GM15510 (cell line): ENCODE data around the gene PXMP4.
A peak's percentile ranks its signal among the peaks of the same experiment; 100 is the strongest.

Source experiments
- POLR2A ChIP-seq: IDR thresholded peaks from 3 replicates; pipeline ENCODE4 v1.6.1; 2011; ENCODE audit warnings: borderline replicate concordance; ENCODE audit not compliant: insufficient read length; ENCODE audit errors: extremely low read depth

PXMP4 gene

DNA sequence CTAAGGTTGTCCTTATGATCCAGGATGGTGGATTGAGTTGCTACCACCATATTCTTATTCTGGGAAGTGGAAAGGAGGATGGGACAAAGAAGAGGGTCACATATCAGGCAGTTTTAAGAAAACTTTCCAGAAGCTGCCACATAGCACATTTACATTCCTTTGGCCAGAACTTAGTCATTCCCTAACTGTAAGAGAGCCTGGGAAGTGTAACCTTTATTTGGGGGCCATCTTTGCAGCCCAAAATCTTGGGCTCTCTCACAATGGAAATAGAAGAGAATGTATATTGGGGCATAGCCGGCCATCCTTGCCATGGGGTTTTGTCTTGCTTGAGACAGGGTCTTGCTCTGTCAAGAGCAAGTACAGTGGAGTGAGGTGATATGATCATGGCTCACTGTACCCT is 20.1 kb upstream of the PXMP4 start:
- no peak for TF ChIP-seq POLR2A

DNA sequence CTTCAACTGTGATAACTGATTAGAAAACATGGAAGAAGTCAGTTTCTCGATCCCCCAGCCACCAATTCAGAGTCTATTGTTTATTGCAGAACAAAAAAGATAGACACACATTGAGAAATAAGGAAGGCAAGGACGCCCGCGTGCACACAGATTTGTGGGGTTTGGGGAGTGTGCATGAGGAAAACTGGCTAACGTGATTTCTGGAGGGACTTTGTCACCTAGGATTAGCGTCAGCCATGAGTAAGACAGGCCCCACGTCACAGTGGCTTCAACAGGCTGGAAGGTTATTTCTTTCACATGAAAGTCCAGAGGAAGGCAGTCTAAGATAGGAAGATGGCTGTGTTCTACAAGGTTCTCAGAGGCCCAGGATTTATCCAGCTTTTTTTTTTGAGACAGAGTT is 19.4 kb upstream of the PXMP4 start:
- TF ChIP-seq POLR2A: no peak

DNA sequence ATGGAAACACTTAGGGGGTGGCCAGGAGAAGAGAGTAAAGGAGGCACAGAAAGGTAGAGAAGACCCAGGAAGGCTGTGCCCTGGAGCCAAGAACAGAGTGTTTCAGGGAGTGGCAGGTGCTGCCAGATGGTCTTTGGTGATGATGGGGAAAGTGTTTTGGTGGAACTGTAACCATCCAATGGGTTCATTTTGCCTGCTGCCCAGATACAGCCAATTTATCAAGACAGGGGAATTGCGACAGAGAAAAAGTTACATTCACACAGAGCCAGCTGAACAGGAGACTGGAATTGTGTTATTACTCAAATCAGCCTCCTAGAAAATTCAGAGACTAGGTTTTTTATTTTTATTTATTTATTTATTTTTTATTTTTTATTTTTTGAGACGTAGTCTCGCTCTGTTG is 16.9 kb upstream of the PXMP4 start:
- no peak for TF ChIP-seq POLR2A

DNA sequence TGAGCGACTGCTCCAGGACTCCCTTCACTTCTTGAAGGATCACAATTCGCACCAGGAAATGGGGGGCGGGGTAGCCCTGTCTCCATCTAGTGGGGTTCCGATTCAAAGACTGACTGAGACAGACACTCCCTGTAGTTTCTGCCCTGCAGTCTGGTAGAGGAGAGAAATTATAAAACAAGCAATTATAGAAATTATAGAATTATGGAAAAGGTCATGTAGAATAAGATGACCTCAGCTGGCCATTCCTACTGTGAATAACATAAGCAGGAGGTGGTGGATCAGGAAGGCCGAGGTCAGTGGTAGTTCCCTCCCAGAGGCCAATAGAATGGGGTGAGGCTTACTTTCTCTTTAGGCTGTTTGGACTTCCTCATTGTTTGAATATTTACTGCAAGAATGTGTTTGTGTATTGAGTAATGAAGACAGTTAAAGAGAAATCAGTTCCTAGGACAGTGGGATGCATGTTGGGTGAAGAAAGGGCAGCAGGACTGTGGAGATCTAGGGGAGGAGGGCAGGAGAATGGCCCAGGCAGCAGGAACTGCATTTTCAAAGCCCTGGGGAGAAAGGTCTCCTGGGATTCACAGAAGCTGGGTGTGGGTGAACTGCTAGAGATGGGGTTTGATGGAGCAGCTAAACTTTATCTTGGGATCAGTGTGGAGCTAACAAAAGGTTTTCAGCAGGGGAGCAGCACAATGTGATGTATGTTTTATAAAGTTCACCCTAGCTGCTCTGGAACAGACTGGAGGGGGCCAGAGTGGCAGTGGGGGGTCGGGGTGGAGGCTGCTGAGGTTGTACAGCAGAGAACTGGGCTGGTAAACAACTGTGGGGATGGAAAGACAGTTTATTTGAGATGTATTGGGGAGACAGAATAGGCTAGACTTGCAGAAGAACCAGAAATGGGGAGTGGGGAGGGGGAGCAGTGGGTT is 13.8 kb upstream of the PXMP4 start:
- no peak for TF ChIP-seq POLR2A

DNA sequence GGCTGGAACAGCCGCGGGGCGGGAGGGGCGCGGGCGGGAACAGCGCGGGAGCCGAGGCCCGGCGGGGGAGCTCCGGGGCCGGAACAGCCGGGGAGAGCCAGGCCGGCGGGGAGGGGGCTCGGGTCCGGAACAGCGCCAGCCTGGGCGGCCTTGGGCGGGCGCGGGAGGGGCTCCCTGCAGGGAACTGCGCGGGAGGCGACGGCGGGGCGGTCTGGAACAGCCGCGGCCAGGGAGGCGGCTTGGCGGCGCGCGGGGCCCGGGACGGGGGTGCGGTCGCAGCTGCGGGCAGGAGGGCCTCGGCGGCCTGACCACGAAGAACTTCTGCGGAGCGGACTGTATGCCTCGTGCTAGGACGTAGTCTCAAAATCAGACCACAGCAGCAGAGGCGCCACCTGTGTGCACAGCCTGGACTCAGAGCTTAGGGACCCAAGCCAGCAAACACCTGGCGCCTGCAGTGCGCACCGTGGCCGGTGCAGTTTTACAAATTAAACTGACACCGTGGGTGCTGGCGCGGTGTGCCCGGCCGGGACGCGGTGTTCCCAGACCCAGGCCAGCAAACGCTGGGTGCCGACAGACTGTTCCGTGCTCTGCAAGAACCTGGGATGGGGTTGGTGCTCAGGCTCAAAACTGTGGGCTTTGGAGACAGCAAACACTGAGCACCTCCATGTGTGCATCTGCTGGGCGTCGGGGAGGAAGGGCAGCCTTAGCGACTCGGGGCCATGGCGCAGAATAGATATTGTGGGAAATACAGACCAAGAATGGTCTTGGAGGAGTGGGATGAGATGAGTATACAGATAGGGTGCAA is 12.3 kb upstream of the PXMP4 start:
- peak; percentile 70 for TF ChIP-seq POLR2A

DNA sequence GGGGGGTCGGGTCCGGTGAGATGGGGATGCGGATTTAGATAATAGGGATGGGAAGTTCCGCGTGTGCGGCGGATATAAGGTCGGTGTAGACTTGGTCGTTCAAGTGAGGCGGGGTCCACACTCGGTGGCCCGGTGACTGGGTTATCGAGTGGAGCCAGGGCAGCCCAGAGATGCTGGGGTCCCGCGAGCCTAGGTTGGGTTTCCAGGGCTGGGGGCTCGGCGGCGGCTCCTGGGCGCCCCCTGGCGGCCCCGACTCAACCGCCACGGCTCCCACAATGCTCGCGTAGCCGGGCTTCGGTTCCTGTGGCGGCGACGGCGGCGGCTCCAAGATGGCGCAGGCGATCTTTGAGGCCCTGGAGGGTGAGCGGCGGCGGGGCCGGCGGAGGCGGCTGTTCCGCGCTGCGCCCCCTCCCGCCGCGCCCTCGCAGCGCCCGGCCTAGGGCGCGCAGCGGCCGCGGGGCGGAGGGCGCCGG is 11.6 kb upstream of the PXMP4 start, which contains the start of gene ZNF341:
ZNF341 (plus strand) TSS at position 304 of the 473 bp plus-strand sequence; CDS start at position 330, 26 bp downstream.
- TF ChIP-seq POLR2A: no peak

DNA sequence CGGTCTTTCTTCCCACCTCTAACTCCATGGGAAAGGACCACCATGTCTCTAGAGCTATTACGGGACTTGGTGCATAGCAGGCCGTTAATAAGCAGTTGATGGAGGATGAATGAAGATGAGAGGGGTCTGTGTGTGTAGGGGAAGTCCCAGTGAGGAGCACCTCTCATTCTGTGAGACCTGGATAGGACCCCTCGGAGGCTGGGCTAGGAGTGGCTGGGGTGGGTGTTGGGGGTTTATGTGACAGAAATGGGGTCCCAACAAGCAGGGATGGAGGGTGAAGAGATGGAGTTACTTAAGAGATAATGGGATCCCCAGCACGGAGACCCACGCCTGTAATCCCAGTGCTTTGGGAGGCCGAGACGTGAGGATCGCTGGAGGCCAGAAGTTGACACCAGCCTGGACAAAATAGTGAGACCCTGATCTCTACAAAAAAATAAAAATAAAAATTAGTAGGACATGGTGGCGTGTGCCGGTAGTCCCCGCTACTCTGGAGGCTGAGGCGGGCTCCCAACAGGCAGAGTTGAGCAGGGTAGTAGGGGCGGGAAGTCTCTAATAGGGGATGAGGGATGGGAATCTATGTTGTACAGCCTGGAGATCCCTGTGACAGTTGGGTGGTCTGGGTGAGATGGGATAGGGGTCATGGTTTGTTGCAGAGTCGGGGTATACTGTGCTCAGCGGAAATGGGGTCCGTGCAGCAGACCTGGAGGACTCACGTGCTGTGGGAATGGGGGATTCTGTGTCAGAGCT is 11.0 kb upstream of the PXMP4 start:
- TF ChIP-seq POLR2A: no peak

DNA sequence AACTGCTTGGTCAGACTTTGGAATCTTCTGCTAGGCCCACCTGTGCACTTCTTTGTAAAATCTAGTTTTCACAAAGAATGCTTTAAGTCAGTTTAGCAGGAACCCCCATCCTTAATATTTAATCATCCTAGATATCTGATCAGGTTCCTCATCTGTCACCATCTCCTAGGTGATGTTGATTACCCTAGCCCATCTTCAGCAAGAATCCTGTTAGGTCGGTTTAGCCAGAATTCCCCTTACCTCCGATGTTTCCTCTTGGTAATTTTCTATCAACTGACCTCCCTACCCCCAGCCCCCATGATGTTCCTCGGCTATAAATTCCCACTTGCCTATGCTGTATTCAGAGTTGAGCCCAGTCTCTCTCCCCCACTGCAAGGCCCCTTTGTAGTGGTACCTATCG is 9.0 kb upstream of the PXMP4 start:
- no peak for TF ChIP-seq POLR2A

DNA sequence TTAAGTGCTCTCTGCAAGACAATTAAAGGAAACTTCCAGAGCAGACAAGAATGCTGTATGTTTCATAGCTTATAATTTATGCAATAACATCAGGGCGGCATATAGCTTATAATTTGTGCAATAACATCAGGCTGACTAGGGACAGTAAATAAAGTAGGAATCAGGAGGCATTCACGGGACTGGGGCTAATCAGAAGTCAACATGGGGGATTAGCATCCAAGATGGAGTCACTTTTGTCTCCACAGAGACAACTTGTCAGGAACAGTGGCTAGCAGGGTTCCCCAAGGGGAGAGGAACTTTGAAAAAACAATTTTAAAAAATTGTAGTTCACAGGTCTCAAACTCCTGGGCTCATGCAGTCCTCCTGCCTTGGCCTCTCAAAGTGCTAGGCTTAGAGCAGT is 8.4 kb upstream of the PXMP4 start:
- no peak for TF ChIP-seq POLR2A

DNA sequence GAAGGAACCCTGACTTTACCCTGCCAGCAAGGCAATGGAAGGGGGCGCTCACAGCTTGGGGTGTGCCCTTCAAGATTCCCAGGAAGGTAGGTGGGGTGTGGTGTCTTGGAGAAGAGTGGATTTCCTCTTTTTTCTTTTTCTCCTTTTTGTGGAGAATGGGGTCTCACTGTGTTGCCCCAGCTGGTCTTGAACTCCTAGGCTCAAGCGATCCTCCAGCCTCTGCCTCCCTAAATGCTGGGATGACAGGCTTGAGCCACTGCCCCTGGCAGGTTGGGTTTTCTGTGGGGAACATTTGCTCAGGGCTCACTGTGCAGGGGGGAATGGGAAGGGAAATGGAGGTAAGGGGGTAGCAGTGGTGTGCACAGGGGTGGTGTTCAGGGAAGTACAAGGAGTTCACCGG is 7.7 kb upstream of the PXMP4 start:
- no peak for TF ChIP-seq POLR2A

DNA sequence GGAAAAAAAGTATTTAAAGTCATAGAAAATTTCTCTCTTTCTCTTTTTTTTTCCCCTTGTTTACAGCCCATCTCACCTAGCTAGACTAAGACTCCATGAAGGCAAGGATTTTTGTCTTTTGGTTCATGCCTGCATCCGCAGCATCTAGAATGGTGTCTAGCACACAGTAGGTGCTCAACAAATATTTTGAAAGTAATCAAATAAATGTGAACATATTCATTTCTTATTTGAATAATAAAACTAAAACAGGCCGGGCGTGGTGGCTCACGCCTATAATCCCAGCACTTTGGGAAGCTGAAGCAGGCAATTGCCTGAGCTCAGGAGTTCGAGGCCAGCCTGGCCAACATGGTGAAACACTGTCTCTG is 7.0 kb upstream of the PXMP4 start:
- TF ChIP-seq POLR2A: no peak

DNA sequence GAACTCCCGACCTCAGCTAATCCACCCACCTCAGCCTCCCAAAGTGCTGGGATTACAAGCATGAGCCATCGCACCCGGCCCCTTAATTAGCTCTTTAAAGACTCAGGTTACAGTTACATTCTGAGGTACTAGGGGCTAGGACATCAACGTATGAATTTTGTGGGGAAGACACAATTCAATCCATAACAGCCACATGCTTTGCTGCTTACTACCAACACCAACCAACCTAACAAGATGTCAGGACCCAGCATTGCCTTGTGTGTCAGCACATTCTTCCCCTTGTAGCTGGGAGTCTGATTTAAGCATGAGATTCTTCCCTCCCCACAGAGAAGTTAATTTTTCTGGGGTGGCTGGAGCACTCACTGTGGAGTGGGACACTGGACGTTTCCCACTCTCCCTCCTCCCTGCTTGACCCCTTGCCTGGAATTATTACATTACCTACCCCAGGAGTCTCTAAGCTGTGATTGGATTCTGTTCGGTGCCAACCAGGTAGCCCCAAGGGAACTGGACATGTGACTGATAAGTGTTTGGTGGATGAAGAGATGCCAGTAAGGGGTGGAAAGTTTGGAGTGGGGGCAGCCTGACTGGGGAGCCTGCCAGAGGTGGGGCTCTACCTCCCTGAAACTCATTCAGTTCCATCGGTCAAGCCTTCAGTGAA is 5.6 kb upstream of the PXMP4 start:
- TF ChIP-seq POLR2A: no peak

DNA sequence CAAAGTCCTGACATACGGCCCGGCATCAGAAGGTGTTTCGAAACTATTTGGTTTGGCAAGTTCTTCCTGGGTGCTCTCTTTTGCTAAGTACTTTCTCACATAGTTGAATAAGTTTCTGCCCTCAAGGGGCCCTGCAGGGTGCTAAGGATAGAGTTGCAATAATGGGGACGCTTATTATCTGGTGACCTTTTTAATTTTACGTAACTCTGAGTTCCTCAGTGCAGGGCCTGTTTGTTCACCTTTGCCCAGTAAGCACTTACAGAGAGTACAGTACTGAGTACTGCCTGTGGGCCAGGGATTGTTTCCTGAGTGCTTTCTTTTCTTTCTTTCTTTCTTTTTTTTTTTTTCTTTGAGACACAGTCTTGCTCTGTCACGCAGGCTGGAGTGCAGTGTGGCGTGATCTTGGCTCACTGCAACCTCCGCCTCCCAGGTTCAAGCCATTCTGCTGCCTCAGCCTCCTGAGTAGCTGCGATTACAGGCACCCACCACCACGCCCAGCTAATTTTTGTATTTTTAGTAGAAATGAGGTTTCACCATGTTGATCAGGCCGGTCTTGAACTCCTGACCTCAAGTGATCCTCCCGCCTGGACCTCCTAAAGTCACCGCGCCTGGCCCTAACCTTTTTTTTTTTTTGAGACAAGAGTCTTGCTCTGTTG is 4.5 kb upstream of the PXMP4 start:
- TF ChIP-seq POLR2A: no peak

DNA sequence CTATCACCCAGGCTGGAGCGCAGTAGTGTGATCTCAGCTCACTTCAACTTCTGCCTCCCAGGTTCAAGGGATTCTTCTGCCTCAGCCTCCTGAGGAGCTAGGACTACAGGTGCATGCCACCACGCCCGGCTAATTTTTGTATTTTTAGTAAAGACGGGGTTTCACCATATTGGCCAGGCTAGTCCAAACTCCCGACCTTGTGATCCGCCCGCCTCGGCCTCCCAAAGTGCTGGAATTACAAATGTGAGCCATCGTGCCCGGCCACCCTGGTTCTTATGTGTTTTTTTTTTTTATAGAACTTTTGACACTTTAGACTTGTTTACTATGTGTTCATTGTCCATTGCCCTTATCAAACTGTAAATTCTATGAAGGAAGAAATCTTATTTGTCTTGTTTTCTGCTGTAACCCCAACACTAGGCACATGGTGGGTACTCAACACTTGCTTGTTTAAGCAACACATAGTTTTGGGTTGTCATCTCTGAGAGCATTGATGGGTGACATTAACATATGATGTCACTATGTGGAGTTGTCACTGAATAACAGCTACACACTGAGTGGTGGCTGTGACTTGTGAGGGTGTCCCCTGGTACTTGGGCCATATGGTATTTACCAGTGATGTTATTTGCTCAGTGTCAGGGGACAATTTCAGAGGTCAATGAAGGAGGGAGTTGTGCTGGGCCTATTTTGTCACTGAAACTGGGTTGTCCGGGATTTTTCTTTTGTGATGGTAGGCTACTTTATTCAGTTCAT is 1.5 kb upstream of the PXMP4 start:
- TF ChIP-seq POLR2A: no peak
